MV-4-11 (cell line): ENCODE results near the gene MAPKBP1.
A peak's percentile ranks its signal among the peaks of the same experiment; 100 is the strongest.
"Not testable (repeated sequence)": the region's sequence is repeated elsewhere in the genome, so short reads cannot be mapped to it uniquely, and the experiment has no call there.

Experiments used
- DNase-seq: peaks from one replicate; lab custom pipeline; 2025; lab: John Stamatoyannopoulos, UW

The MAPKBP1 gene

DNA sequence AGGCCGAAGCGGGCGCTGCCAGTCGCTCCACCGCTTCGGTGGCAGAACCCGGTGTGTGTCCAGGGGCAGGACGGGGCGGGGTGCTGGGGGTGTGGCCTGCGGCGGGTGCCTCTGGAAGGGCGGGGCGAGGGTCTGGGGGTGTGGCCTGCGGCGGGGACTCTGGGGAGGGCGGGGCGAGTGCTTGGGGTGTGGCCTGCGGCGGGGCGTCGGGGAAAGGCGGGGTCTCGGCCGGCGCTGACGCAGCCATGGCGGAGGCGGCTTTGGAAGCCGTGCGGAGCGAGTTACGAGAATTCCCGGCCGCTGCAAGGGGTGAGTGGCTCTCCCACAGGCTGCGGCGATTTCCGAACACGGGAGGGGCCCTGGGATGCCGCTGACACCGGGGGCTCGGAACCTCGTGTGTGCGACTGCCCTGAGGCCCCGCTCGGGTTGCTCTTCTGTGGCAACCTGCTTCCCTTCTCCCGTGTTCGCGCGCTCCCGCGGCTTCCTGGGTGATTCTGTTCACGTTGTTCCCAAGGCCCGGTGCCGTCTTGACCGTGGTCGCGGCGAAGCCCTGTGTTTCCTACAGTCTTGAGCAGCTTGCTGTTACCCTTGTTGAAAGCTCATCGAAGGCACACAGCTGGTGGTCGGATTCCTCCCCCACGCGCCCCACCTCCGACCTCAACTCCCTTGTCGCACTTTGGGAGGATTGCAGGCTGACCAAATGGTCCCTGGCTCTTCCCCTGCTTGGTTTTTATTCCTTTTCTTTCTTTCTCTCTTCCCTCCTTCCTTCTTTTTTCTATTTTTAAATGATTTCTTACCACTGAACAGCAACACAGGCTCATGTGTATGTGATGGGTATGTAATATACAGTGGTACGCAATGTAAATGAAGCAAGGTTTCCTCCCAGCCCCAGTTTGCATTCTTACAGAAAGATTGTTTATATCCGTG lies 53.9 kb downstream of the MAPKBP1 start, which contains the start of gene JMJD7:
JMJD7 (plus strand) TSS at position 213 of the 927 bp plus-strand sequence; CDS start at position 246, 33 bp downstream.
- DNase-seq: peak; percentile 57

DNA sequence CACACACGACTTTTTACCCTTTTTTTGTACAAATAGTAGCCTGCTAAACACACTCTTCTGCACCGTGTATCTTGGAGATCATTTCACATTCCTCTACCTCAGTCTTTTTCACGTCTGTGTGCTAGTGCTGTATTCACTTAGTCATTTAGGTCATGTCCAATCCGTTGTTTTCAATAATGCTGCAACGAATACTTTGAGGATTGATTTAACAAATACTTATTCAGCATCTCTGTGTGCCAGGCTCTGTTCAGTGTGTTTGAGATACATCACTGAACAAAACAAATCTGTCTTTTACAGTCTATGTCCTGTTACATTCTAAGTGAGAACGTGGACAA lies 54.5 kb downstream of the MAPKBP1 start:
- DNase-seq: no peak

DNA sequence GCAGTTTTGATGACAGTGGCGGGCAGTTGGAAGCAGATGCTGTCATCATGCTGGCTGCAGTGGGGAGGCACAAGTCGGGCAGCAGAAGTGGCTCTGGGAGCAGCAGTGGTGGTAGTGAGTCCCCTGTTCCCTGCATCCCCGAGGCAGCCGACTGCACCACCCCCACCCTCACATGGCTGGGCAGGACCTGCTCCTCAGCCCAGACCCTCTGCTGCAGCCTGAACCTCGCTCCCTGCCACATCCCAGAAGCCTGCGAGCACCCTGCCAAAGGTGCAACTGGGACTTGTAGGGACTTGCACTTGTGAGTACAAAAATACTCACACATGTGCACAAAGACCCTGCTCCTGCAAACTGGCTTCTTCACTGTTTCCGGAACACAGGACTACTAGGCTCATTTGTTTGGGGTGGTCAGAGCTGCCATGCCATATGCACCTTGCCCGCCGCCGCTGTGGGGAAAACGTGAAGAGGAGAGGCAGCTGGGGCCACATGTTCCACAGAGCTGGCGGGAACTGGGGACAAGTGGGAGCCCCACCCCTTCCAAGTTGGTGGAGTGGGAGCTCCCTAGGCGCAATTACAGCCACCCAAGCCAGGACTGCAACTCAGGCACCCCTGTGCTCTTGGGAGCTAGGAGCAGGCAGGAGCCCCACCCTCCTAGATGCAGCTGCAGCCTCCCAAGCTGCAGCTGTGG lies 55.8 kb downstream of the MAPKBP1 start:
- DNase-seq: no peak

DNA sequence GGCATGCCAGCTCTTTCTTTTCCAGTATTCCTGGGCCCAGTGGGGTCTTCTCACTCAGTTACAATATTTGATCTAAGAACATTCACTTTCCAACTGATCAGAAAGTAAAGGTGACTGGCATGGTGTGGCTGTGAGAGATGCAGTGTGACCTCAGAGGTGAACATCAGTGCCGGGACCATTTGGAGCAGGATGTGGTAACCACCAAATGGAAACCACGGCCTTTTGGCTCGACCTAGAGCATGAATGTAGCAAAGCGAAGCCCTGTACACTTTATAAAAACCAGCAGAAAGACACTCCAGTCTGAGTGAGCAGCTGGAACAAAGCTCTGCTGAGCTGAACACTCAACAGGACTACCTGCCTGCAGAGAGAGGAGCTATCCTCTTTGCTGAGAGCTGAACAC lies 57.0 kb downstream of the MAPKBP1 start:
- not testable (repeated sequence) for DNase-seq

DNA sequence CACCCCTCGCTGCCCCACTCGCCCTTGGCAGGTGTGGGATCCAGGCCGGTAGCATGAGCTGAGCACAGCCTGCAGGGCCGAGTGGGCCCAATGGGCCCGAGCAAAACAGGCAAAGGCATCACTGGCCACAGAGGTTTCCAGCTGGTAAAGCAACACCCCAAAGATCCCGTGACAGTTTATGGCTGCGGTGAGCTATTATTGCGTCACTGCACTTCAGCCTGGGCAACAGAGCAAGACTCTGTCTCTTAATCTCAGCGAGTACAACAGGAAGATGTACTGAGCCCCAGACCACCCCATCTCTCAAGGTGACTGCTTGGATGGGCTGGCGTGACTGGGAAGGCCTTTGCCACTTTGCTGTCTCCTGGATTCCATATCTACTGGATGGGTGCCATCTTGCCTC lies 57.9 kb downstream of the MAPKBP1 start:
- no peak for DNase-seq

DNA sequence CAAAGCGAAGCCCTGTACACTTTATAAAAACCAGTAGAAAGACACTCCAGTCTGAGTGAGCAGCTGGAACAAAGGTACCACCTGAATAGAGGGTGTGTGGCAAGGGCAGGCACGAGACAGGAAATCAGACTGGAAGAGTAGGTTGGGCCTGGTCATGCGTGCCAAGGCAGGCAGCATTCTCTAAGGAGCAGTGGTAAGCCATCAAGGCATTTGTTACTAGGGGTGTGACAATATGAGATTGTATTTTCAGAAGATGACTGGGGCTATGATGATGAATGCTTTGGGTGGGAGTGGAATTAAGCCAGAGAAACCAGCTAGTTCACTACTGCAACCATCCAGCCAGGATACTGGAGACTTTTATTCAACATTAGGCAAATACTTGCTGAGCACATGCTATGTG lies 58.6 kb downstream of the MAPKBP1 start:
- DNase-seq: no peak

DNA sequence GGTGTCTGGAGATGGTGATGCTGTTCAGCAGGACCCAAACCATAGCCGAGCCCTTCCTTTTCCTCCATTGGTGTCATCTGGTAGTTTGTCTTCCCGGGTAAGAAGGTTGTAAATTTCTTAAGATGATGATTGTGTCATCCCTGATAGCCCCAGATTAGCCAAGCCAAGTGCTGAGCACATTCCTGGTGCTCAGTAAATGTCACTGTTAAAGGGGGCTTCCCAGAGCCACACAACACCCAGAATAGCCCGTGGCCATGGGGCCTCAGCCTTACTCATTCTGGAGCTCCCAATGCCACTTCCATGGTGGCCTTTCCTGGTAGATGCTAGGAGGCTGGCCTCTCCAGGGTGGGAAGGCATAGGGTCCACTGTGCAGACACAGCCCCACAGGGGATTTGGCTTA lies 59.8 kb downstream of the MAPKBP1 start:
- no peak for DNase-seq

DNA sequence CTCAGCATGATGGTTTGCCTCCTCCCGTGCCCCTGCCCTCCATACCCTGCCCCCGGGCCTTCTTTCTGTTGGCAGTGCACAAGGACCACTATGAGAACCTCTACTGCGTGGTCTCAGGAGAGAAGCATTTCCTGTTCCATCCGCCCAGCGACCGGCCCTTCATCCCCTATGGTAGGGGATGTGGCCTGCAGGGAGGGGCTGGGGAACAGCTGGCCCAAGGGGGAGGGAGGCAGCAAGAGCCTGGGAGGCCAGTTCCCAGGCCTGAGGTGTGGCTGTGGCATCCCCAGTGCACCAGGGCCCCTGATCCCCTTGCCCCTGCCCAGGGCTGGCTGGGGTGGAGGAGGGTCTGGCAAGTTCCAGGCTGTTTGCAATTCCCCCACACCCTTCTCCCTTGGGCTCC lies 61.8 kb downstream of the MAPKBP1 start:
- no peak for DNase-seq

DNA sequence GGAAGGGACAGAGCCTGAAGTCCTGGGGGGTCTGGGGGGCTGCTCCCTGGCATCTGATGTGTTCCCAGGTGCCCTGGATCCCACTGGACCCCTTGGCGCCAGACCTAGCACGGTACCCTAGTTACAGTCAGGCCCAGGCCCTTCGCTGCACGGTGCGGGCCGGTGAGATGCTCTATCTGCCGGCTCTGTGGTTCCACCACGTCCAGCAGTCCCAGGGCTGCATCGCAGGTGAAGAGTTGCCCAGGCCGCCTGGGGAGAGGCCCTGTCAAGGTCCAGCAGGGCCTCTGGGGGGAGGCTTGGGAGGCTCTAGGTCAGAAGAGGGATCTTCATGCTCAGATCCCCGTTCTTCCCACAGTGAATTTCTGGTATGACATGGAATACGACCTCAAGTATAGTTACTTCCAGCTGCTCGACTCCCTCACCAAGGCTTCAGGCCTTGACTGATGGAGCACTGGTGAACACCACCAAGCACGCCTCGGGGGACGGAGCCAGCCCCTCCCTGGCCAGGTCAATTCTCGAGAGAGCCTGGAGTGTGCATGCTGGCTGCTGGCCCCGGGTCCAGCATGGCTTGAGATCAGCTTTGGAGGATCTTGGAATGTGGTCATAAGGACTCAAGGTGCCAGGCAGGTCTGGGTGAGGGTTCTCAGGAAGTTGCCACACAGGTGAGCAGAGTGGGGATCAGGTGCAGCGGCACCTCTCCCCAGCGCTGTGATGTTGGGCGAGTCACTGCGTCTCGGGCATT lies 62.6 kb downstream of the MAPKBP1 start:
- DNase-seq: no peak

DNA sequence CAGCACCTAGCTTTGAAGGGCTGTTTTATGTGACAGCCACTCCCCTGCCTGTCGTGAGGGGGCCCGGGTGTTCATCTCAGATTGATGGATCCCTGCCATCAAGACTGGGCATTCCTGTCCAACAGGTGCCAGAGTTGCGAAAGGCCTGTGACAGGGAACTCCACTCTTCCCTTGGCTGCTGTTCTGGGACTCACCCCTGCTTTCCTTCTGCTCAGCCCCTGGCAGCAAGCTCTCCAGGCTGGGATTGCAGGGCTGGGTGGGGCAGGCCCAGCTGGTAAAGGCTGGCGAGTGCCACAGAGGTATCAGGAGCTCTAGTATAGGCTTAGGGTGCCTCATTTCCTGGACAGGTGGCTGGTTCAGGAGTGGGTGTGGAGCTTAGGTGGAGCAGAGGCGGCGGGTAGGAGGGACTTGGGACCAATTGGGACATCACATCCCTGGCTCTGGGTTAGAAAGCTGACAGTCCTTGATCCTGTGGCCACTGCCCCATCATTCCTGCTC lies 64.2 kb downstream of the MAPKBP1 start, which contains the start of gene PLA2G4B:
PLA2G4B (plus strand) TSS at position 448 of the 498 bp plus-strand sequence. CDS start 67 bp downstream, outside the sequence.
- DNase-seq: no peak

DNA sequence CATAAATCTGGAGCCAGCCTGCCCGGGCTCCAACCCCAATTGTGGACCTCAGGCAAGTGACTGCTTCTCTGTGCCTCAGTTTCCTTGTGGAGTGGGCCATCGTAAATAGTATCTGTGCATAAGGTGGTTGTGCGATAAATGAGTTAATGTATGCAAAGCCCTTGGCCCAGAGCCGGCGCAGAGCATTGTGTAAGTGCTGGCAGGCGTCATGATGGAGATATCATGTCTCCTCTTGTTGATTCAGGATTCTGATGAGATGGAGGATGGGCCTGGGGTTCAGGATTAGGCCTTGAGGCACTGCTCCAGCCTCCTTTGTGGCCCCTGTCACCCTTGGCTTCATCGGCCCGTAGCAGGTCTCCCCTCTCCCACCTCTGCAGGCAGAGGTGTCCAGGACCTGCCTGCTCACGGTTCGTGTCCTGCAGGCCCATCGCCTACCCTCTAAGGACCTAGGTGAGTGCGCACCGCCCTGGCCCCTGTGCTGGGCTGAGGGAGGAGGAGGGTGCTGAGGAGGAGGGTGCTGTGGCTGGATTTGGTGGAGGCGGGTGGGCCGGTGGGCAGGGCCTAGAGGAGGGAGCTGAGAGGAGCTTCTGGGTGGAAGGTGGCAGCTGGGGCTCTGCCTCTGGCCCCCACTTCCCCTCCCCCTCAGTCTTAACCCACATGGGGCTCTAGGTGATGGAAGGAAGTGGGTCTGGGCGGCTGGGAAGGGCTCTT lies 65.7 kb downstream of the MAPKBP1 start:
- no peak for DNase-seq

DNA sequence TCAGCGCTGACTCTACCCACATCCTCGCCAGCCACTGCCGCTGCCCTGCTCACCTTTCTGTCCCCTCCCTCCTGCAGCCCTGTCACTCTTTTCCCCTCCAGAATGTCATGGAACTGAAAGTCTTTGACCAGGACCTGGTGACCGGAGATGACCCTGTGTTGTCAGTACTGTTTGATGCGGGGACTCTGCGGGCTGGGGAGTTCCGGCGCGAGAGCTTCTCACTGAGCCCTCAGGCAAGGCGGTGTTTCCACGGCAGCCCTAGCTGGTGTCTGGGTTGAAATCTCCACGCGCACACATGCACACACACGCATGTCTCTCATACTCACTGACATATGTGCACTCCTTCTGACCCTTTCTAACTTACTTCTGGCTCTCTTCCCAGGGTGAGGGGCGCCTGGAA lies 66.4 kb downstream of the MAPKBP1 start:
- DNase-seq: no peak

DNA sequence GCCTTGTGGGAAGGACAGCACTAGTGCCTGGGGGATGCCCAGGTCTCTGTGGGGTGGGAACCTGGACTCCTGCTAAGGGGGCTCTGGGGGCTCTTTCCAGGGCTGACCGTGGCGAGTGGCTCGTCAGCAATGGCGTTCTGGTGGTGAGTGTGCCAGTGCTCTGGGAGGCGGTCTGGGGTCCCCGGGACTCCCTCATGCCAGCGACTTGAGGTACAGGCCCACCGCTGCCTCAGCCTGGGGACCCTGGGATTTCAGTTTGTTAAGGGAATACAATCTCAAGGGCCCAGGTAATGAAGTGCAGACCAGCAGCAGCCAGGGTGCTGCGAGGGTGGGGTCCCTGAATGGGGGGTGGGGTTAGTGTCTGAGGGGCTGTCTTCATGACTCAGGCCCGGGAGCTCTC lies 66.8 kb downstream of the MAPKBP1 start:
- DNase-seq: no peak

DNA sequence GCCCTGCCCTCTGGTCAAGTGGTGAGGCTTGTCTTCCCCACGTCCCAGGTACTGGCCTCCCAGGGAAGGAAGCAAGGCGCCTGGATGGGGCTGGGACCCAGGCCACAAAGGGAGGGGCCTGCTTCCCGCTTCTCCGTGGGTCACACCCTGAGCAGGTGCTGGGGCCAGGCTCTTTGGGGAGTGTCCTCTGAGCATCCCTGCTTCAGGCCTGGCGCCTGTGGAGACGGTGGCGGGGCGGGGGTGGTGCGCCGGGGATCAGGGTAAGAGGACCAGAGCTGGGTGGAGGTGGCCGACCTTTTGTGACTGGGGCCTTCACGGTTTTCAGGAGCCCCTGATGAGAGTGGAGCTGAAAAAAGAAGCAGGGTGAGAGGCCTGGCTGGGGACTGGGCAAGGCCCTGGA lies 67.9 kb downstream of the MAPKBP1 start:
- no peak for DNase-seq

DNA sequence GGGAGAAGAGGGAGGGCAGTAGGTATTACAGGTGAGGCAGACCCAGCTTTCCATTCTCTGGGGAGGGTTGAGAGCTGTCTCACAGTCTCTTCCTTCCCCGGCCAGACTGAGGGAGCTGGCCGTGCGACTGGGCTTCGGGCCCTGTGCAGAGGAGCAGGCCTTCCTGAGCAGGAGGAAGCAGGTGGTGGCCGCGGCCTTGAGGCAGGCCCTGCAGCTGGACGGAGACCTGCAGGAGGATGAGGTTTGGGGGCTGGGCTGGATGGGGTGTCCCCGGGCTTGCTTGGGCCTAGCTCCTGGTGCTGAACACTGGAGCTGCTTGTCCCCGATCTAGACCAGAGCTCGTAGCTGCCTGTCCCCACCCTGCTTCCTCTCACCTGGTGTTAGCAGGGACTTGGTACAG lies 69.3 kb downstream of the MAPKBP1 start:
- DNase-seq: no peak

DNA sequence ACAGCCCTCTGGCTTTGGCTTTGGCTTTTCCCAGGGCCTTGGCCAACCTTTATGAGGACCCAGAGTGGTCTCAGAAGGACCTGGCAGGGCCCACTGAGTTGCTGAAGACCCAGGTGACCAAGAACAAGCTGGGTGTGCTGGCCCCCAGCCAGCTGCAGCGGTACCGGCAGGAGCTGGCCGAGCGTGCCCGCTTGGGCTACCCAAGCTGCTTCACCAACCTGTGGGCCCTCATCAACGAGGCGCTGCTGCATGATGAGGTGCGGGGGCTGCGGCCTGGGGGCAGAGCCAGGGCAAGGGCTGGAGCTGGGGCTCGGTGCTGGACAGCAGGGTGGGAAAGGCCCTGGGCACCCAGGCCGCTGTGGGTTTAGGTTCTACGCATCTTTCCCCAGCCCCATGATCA lies 70.5 kb downstream of the MAPKBP1 start:
- no peak for DNase-seq

DNA sequence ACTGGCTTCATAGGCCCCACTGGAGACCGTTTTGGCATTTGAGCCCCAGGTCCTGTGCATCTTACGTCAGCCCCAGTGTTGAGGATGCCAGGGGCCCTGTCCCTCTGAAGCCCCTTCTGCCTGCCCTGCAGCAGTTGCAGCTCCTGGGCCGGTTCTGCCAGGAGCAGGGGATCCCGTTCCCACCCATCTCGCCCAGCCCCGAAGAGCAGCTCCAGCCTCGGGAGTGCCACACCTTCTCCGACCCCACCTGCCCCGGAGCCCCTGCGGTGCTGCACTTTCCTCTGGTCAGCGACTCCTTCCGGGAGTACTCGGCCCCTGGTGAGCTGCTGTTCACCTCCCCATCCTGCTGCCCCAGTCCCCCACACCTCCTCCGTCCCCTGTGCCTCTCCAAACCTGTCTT lies 72.9 kb downstream of the MAPKBP1 start:
- no peak for DNase-seq

DNA sequence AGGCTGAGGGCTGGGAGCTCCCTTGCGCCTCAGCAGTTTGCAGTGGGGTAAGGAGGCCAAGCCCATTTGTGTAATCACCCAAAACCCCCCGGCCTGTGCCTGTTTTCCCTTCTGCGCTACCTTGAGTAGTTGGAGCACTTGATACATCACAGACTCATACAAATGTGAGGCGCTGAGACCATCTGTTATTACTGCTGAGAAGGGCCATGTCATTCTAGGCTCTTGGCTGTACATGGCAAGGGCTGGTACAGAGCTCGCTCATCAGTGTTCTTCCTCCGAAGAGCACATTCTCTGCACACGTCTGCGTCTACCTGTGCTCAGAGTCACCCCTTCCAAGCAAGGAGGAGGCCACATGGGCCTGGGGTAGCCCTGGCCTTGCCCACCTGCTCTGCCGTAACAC lies 73.7 kb downstream of the MAPKBP1 start:
- DNase-seq: no peak

DNA sequence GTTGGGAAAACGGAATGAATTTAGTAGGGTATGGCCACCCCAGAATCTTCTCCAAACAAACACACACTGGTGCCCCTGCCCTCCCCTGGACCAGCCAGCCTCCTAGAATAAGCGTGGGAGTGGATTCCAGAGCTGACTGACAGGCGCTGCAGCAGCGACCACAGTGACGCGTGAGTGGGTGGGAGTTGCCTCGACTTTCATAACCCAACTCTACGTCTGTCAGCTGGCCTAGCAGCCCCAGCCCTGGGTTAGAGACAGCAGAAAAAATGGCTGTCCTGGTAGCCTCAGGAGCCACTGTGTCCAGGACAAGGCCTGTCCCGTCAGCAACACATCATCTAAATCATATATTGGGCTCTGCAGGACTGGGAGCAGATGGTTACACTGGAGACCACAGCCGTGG lies 74.3 kb downstream of the MAPKBP1 start:
- DNase-seq: no peak

DNA sequence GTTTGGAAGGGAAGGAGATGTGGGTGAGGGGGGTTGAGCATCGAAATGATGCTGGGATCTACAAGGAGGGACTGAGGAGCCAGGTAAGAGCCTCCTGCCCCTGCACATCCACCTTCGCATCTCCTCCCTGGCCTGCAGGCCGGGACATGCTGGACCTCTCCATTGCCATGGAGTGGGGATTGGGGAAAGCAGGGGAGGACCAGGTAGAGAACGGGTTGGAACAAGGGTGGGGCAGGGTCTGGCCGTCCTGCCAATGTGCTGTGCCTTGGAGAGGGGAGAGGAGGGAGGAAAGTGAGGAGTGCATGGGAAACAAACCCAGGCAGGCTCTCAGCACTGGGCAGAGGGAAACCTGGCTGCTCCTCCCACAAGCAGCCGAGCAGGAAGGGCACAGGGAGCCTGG lies 74.9 kb downstream of the MAPKBP1 start:
- DNase-seq: no peak

DNA sequence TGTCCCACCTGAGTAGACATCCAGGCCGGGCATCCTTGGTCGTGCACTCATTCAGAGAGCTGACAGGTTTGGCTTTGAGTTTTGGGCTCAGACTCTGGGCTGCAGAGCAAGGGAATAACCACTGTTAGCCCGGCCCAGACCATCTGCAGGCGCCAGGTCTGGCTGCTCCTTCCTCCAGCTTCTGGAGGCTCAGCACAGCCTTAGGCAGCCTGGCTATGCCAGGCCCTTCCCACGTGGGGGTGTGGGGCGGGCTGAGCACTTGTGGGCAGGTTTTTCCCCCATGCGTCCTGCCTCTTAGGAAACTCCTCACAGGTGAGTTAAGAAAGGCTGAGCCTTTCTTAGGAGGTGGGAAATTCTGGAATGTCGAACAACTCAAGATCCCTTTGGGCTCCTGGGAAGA lies 75.6 kb downstream of the MAPKBP1 start:
- no peak for DNase-seq
